NT2/D1 (cell line): ENCODE measurements around the gene BGLAP.

Experiments
- DNase-seq: peaks from one replicate; pipeline ENCODE4 v3.0.0-alpha.2; 2011; ENCODE audit warnings: low read depth, low spot score
- H3K27me3 ChIP-seq: 2 replicates; pipeline ENCODE4 v1.6.0; 2011; ENCODE audit warnings: mild to moderate bottlenecking; ENCODE audit not compliant: insufficient read length, insufficient read depth
- H3K36me3 ChIP-seq: 2 replicates; pipeline ENCODE4 v1.6.1; 2011; ENCODE audit warnings: mild to moderate bottlenecking, low read length, mixed read lengths; ENCODE audit not compliant: insufficient read depth, insufficient read length
- H3K4me1 ChIP-seq: 2 replicates; pipeline ENCODE4 v1.5.1; 2011; ENCODE audit not compliant: insufficient read depth, insufficient read length
- H3K4me3 ChIP-seq: 2 replicates; pipeline ENCODE4 v1.5.1; 2011; ENCODE audit warnings: low read depth; ENCODE audit not compliant: insufficient read length
- H3K9ac ChIP-seq: 2 replicates; pipeline ENCODE4 v1.6.0; 2011; ENCODE audit warnings: low read depth; ENCODE audit not compliant: insufficient read length
- H3K9me3 ChIP-seq: 2 replicates; pipeline ENCODE4 v1.5.1; 2011; ENCODE audit warnings: mild to moderate bottlenecking, low read length; ENCODE audit not compliant: insufficient read depth
- SUZ12 ChIP-seq: IDR thresholded peaks from 2 replicates; pipeline ENCODE4 v1.6.1; 2011; ENCODE audit not compliant: insufficient read length, insufficient read depth; ENCODE audit errors: extremely low read depth
- YY1 ChIP-seq: IDR thresholded peaks from 2 replicates; pipeline ENCODE4 v1.6.1; 2011; ENCODE audit not compliant: insufficient read length, insufficient read depth
- ZNF274 ChIP-seq: IDR thresholded peaks from 2 replicates; pipeline ENCODE4 v1.6.1; 2011; ENCODE audit warnings: mild to moderate bottlenecking, low read depth, low read length

The BGLAP gene

DNA sequence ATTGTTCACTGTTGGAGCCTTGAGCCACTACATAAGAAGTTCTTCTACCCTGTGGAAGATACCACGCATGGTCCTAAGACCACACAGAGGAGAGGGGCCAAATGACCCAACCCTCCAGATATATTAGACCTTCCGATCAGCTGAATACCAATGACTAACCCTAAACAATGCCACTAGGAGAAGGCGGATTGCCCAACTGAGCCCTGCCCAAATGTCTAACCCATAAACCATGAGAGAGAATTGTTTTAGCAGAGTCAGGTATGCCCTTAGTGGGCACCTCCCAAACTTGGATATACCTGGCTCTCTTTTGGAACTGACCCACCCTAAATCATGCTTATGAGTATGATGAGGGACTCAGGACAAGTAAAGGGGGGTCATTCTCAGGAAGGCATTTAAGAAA is 28.3 kb downstream of the BGLAP start:
- TF ChIP-seq ZNF274 (no peak), YY1 (no peak)
- Histone ChIP-seq H3K27me3 (no peaks in the 10 kb centered on the region), H3K9me3 (no peaks in the 10 kb centered on the region), H3K4me3 (no peak overlapping the region), H3K9ac (no peak overlapping the region), H3K4me1 (no peaks in the 10 kb centered on the region), H3K36me3 (peaks cover 94% of the 10 kb centered on the region)
- no peak for DNase-seq

DNA sequence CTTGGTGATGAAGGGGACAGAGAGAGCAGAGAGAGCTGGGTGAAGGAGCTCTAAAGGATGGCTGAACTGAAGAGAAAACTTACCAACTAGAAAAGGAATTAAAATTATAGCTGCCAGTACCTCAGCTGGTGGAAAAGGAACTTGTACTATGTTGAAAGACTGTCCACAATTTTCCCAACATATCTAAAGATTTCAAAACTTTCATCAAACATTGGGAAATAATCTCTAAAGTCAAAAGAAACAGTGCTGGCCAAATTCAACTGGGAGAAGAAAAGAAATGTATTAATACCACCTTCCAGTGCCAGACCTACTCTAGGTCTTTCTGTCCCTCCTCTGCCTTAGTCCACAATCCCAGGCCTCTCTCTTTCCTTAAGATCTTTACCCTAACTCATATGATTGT is 34.5 kb downstream of the BGLAP start:
- no peak overlapping the region for H3K4me3 ChIP-seq
- TF ChIP-seq SUZ12 (no peak), ZNF274 (no peak), YY1 (no peak)
- no peaks in the 10 kb centered on the region for H3K27me3 ChIP-seq
- peaks cover 8% of the 10 kb centered on the region for H3K4me1 ChIP-seq
- H3K9ac ChIP-seq: no peak overlapping the region
- no peak for DNase-seq
- H3K36me3 ChIP-seq: peaks cover 98% of the 10 kb centered on the region
- H3K9me3 ChIP-seq: no peaks in the 10 kb centered on the region

DNA sequence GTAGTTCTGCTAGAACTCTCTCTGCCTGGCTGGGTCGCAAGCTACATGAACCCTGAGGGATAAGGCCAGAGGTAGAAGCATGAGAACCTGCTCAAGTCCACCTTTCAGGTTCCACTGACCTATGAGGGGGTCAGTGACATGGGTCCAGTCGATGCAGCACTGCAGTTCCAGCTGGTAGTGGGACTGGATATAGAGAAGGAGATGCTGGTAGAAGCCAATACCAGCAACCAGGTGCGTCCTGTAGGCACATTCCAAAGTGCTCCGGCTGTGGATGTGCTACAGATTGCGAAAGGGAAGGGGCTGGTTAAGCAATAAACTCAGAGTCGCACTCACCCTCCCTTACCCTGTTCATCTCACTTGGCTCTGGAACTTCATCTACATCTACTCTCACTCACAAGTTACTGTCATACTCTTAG is 35.0 kb downstream of the BGLAP start:
- DNase-seq: no peak
- TF ChIP-seq YY1 (no peak), SUZ12 (no peak), ZNF274 (no peak)
- Histone ChIP-seq H3K4me1 (peaks cover 8% of the 10 kb centered on the region), H3K36me3 (peaks cover 97% of the 10 kb centered on the region), H3K9ac (no peak overlapping the region), H3K4me3 (no peak overlapping the region), H3K27me3 (no peaks in the 10 kb centered on the region), H3K9me3 (no peaks in the 10 kb centered on the region)

- TF ChIP-seq YY1 (no peak), ZNF274 (no peak), SUZ12 (no peak)
- Histone ChIP-seq H3K36me3 (peaks cover 79% of the 10 kb centered on the region), H3K9ac (no peak overlapping the region)
Measured at GRCh38 chr1:156279837-156280236, 37.9 kb downstream of the BGLAP start.

GRCh38 chr1:156281281-156281680 is 39.3 kb downstream of the BGLAP start:
- H3K4me3 ChIP-seq: peak overlapping the region; percentile 80
- peaks cover 8% of the 10 kb centered on the region for H3K4me1 ChIP-seq
- DNase-seq: no peak
- H3K27me3 ChIP-seq: no peaks in the 10 kb centered on the region
- TF ChIP-seq YY1: no peak
- TF ChIP-seq ZNF274: no peak
- no peak for TF ChIP-seq SUZ12
- H3K9ac ChIP-seq: peak overlapping the region; percentile 95
- peaks cover 81% of the 10 kb centered on the region for H3K36me3 ChIP-seq
- H3K9me3 ChIP-seq: no peaks in the 10 kb centered on the region

More at GRCh38 chr1:156279837-156280236, 37.9 kb downstream of the BGLAP start:
- H3K27me3 ChIP-seq: no peaks in the 10 kb centered on the region
- DNase-seq: no peak
- H3K4me1 ChIP-seq: peaks cover 8% of the 10 kb centered on the region
- no peaks in the 10 kb centered on the region for H3K9me3 ChIP-seq
- H3K4me3 ChIP-seq: no peak overlapping the region

DNA sequence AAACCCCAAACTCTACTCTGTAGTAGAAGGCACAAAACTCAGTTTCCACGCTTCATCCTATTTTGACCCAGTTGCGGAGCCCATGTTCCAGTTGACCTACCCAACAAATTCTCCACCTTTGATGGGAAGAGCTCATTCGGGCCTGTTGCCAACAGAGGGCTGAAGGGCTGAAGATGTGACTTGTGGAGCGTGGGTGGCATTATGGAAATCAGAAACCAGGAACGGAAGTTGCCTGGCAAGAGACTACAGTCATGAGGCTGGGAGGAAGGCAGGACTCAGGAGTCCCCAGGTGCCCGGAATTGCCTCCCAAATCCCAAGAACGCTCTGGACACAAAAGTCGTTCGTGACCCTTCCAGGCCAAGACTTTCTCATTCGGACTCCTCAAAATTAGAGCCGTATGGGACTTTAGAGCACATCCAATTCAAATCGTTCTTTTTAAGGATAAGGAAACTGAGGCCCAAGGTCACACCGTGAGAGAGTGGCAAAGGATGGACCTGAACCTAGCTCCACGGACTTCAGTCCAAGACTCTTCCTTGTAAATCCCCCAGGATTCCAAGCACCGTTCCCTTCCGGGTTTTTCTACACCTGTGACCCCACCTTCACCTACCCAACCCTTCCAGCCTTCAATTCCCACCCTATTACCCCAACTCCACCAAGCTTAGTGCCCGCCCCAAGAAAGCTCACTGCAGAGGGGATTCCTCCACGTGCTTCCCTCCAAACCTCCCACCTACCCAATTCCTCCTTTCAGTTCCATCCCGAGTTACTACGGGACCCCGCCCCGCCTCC is 39.9 kb downstream of the BGLAP start:
- H3K4me1 ChIP-seq: peaks cover 8% of the 10 kb centered on the region
- H3K9ac ChIP-seq: peak overlapping the region; percentile 95
- H3K36me3 ChIP-seq: peaks cover 81% of the 10 kb centered on the region
- H3K27me3 ChIP-seq: no peaks in the 10 kb centered on the region
- peak overlapping the region; percentile 80 for H3K4me3 ChIP-seq
- TF ChIP-seq SUZ12: no peak
- H3K9me3 ChIP-seq: no peaks in the 10 kb centered on the region
- DNase-seq: no peak

DNA sequence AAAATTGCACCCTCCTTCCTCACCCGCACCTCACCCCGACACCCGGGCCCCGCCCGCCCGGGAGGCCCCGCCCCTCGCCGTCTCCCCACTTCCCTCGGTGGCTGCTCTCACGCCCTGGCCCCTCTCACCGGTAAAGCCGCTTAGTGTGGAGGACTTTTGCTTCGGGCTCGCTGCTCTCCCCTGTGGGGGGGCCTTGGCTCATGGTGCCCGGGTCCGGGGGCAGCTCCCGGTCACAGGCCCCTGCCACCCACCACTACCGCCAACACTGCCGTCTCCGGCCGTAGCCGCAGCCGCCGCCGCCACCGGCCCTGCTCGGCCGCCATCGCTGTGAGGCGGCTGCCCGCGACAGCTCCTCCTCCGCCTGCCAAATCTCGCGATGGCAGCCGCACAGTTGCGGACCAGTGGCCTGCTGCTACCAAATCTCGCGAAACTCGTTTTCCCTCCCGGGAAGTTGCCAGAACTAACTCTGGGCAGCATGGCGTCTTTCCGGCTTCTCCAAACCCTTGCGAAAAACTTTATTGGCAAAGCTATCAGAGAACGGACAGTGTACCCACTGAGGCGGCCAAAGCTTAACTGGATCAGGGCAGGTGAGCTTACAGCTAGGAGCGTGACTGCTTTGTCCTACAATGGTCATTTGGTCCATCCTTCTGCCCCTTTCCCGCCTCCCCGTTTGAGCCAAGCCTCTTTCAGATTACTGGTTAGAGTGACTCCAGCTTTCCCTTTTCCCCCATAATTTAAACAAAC is 40.7 kb downstream of the BGLAP start, which contains the start of gene SMG5:
Gene SMG5, minus strand, starts transcription at position 347 of the 744 bp plus-strand sequence. Its CDS starts 145 bp downstream, at position 202.
- H3K9ac ChIP-seq: peak within 1 kb of the TSS; percentile 95
- peaks cover 77% of the 10 kb centered on the region for H3K36me3 ChIP-seq
- peak; percentile 97 for TF ChIP-seq YY1
- TF ChIP-seq SUZ12: no peak
- H3K27me3 ChIP-seq: no peaks in the 10 kb centered on the region
- H3K9me3 ChIP-seq: no peaks in the 10 kb centered on the region
- DNase-seq: peak; percentile 100
- peaks cover 8% of the 10 kb centered on the region for H3K4me1 ChIP-seq
- peak within 1 kb of the TSS; percentile 80 for H3K4me3 ChIP-seq
